ENCODE measurements around the gene THOC6. TPM values are rescaled to one million over a fixed set of nuclear protein-coding genes. Genes with fewer than 3 reads are reported as not detected.

Gene THOC6
- total RNA-seq, 2 experiments from 2014 or later, result 12.0 to 12.9 TPM

DNA sequence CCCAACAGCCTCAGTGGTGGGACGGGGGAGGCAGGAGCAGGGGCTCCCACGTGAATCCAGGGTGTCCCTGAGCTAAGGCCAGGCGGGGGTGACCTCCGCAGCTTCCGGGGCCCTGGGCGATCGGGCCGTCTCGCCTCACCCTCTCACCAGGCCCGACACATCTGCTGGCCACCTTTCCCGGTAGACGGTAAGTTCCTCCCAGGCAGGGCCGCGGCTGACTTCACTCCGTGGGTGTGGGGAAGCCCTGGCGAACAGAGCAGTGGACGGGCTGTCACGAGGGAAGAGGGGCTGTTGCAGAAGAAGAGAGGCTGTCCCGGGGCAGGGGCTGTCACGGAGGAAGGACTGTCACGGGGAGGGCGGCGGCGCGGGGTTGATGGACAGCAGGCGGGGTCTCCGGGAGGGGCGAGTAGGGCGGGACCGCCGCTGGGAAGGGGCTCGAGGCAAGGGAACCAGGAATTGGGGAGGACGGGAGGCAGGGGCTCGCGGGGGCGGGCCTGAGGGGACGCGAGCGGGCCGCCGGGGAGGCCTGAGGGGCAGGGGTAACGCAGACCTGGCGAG is 44.1 kb upstream of the THOC6 start:
- no peak for ATAC-seq (ENCODE audit: poor library complexity)
- TF ChIP-seq, protein P1, sequence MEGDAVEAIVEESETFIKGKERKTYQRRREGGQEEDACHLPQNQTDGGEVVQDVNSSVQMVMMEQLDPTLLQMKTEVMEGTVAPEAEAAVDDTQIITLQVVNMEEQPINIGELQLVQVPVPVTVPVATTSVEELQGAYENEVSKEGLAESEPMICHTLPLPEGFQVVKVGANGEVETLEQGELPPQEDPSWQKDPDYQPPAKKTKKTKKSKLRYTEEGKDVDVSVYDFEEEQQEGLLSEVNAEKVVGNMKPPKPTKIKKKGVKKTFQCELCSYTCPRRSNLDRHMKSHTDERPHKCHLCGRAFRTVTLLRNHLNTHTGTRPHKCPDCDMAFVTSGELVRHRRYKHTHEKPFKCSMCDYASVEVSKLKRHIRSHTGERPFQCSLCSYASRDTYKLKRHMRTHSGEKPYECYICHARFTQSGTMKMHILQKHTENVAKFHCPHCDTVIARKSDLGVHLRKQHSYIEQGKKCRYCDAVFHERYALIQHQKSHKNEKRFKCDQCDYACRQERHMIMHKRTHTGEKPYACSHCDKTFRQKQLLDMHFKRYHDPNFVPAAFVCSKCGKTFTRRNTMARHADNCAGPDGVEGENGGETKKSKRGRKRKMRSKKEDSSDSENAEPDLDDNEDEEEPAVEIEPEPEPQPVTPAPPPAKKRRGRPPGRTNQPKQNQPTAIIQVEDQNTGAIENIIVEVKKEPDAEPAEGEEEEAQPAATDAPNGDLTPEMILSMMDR (IDR thresholded peaks at IDR 0.05), result no peak
- peaks cover 0 to 3% of the 10 kb centered on the region in 2 experiments for H3K27me3 ChIP-seq (ENCODE audit: control insufficient read depth in 1 of 2, insufficient read depth in 2 of 2, low read length in 2 of 2)
- intact Hi-C loops (cut with DNase I, micrococcal nuclease), result loop anchor here in 1 of 2 experiments (1.0 to 5.0 kb wide), 4 partner anchors 10 to 102 kb away; partner anchors contain the start of genes FLYWCH1 and PAQR4
- no peaks in the 10 kb centered on the region for H3K4me1 Mint-ChIP-seq (ENCODE audit: low read depth)
- peak overlapping the region; percentile 82 for H3K4me3 Mint-ChIP-seq
- H3K9me3 Mint-ChIP-seq, result no peaks in the 10 kb centered on the region
- H3K4me1 ChIP-seq (ENCODE audit: insufficient read depth, low read length), result peaks cover 29% of the 10 kb centered on the region
- POLR2A ChIA-PET, result interaction anchor here (0.6 to 2.1 kb wide), 6 partner anchors 11 to 52 kb away, joined by 3 to 22 read pairs (median 5); partner anchors contain the start of genes KREMEN2 and PAQR4
- peak overlapping the region; percentile 93 for H3K4me3 ChIP-seq (ENCODE audit: low read length)
- H3K36me3 ChIP-seq (ENCODE audit: insufficient read depth, low read length), result no peaks in the 10 kb centered on the region
- no peak overlapping the region for H3K27ac ChIP-seq (ENCODE audit: low read depth in 1 of 2, low read length in 2 of 2)
- peaks cover 0 to 7% of the 10 kb centered on the region in 2 experiments for H3K9me3 ChIP-seq (ENCODE audit: control insufficient read depth in 1 of 2, insufficient read depth in 1 of 2, low read length in 2 of 2)
- peak in 2 of 14 experiments; percentile 26 to 47 for DNase-seq
- no peaks in the 10 kb centered on the region for H3K27me3 Mint-ChIP-seq
- H3K36me3 Mint-ChIP-seq (ENCODE audit: low read depth), result no peaks in the 10 kb centered on the region
- CTCF ChIA-PET, result interaction anchor here (1.7 kb wide), 1 partner anchor 48 kb away, joined by 4 read pairs; no protein-coding TSS in a partner anchor
- H3K27ac Mint-ChIP-seq, result no peak overlapping the region

DNA sequence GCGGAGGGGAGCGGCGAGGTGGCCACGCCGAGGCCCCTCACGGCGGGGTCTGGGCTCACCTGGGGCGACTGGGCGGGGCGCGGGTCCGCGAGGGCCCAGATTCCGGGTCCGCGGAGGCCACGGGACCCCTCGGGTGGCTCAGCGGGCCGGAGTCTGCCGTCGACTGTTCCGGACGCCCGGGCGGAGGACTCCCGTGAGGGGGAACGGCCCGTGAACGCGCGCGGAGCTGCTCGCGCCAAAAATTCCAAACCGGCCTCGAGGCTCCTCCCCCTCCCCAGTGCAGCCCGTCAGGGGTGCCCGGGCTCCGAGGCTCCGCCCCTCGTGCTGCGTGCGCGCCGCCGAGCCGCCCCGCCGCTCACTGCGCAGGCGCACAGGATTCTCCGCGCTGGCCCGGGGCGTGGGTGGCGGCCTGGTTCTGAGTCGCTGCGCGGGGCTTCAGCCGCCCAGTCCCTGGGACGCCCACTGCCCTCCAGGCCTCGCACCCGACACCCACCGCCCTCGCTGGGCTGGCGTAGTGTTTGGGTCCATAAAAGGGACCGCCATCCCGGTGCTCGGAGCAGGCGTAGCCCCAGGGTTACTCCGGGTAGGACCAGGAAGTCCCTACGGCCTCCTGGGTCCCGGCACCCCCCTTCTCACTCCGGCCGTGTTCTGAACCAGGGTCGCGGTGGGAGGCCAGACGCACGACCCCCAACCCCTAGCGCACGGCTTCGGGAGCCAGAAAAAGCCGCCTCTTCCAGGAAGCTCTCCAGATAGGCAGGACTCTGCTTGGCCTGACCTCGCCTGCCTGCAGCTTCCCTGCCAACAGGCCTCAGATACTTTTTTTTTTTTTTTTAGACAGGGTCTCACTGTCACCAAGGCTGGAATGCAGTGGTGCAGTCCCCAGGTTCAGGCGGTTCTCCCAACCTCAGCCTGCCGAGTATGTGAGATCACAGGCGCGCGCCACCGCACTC is 43.3 kb upstream of the THOC6 start, which contains the start of gene PKMYT1:
TSS of gene PKMYT1 (minus strand) at position 220 of the 950 bp plus-strand sequence. CDS start 789 bp downstream, outside the sequence.
- DNase-seq, result peak; percentile 86 to 98 (median 94)
- intact Hi-C loops (cut with DNase I, micrococcal nuclease), result loop anchor here in 1 of 2 experiments (1.0 to 5.0 kb wide), 4 partner anchors 11 to 103 kb away; partner anchors contain the start of genes FLYWCH1 and PAQR4
- Mint-ChIP-seq H3K27me3 (no peaks in the 10 kb centered on the region), H3K4me3 (peak within 1 kb of the TSS; percentile 82), H3K9me3 (no peaks in the 10 kb centered on the region), H3K27ac (peak within 1 kb of the TSS; percentile 49), H3K36me3 (ENCODE audit: low read depth) (no peaks in the 10 kb centered on the region), H3K4me1 (ENCODE audit: low read depth) (no peaks in the 10 kb centered on the region)
- Histone ChIP-seq H3K36me3 (ENCODE audit: insufficient read depth, low read length) (no peaks in the 10 kb centered on the region), H3K4me3 (ENCODE audit: low read length) (peak within 1 kb of the TSS; percentile 93), H3K27ac (ENCODE audit: low read depth in 1 of 2, low read length in 2 of 2) (peak within 1 kb of the TSS; percentile 50 to 73), H3K4me1 (ENCODE audit: insufficient read depth, low read length) (peaks cover 29% of the 10 kb centered on the region), H3K9me3 (ENCODE audit: control insufficient read depth in 1 of 2, insufficient read depth in 1 of 2, low read length in 2 of 2) (peaks cover 0 to 7% of the 10 kb centered on the region in 2 experiments), H3K27me3 (ENCODE audit: control insufficient read depth in 1 of 2, insufficient read depth in 2 of 2, low read length in 2 of 2) (peaks cover 0 to 3% of the 10 kb centered on the region in 2 experiments)
- ChIA-PET CTCF (interaction anchor here (0.8 to 1.7 kb wide), 3 partner anchors 10 to 50 kb away, joined by 3 to 4 read pairs (median 3); no protein-coding TSS in a partner anchor), POLR2A (interaction anchor here (0.6 to 2.1 kb wide), 11 partner anchors 12 to 596 kb away, joined by 3 to 22 read pairs (median 3); partner anchors contain the start of genes KCTD5, KREMEN2, PAQR4 and TNFRSF12A)
- TF ChIP-seq, protein P1 (IDR thresholded peaks at IDR 0.05), result no peak
- peak; percentile 95 for ATAC-seq (ENCODE audit: poor library complexity)
